ENCODE measurements around the gene BRD4.

- TF ChIP-seq POLR2A (IDR thresholded peaks at IDR 0.05) (no peak), POLR2AphosphoS5 (IDR thresholded peaks at IDR 0.05) (no peak), CTCF (IDR thresholded peaks at IDR 0.05) (no peak)
Measured at GRCh38 chr19:15251010-15251748, 81.2 kb downstream of the BRD4 start.
